K562 (cell line): ENCODE measurements around the gene CDCP1. TPM values are rescaled to one million over a fixed set of nuclear protein-coding genes. Genes with fewer than 3 reads are reported as not detected.

Source experiments
- ARHGAP35 ChIP-seq: fragments of 450-650 bp; IDR thresholded peaks from 2 replicates; pipeline ENCODE4 v1.6.1; 2018; ENCODE audit not compliant: partially characterized antibody
- ELF4 ChIP-seq: fragments of 450-650 bp; formaldehyde crosslinking; IDR thresholded peaks from 2 replicates; pipeline ENCODE4 v1.4.0; 2022; ENCODE audit warnings: missing genetic modification characterization
- FOSL1 ChIP-seq: fragments of 200-800 bp; sonication (Bioruptor generic); conservative IDR thresholded peaks from 2 replicates; pipeline ENCODE4 v1.6.1; 2016; ENCODE audit warnings: missing genetic modification characterization, missing compliant biosample characterization
- FOXK2 ChIP-seq, 2 experiments: fragments of 450-650 bp; IDR thresholded peaks in 1 of 2; conservative IDR thresholded peaks in 1 of 2; 2 replicates each; pipeline ENCODE4 v1.6.1; 2016; ENCODE audit warnings: low read depth in 2 of 2, mild to moderate bottlenecking in 1 of 2
- FUS ChIP-seq: fragments of 200-400 bp; formaldehyde crosslinking; optimal IDR thresholded peaks from 2 replicates; pipeline ENCODE3; 2017; ENCODE audit warnings: low read depth, low read length
- HNRNPK ChIP-seq: fragments of 200-400 bp; formaldehyde crosslinking; IDR thresholded peaks from one replicate; pipeline ENCODE4 v1.6.1; 2018; ENCODE audit warnings: mild to moderate bottlenecking, low read depth, low read length; ENCODE audit not compliant: poor library complexity, severe bottlenecking
- JUNB ChIP-seq: fragments of 450-650 bp; formaldehyde crosslinking; conservative IDR thresholded peaks from 2 replicates; pipeline ENCODE4 v1.4.0; 2020; ENCODE audit warnings: mild to moderate bottlenecking
- MCM2 ChIP-seq: fragments of 450-650 bp; IDR thresholded peaks from 2 replicates; pipeline ENCODE4 v1.6.1; 2017; ENCODE audit warnings: low read depth, mild to moderate bottlenecking
- NCOA4 ChIP-seq: fragments of 450-650 bp; IDR thresholded peaks from 2 replicates; pipeline ENCODE4 v1.6.1; 2018; ENCODE audit warnings: mild to moderate bottlenecking; ENCODE audit not compliant: partially characterized antibody
- NELFE ChIP-seq: IDR thresholded peaks from 2 replicates; pipeline ENCODE4 v1.6.1; 2011; ENCODE audit warnings: mild to moderate bottlenecking; ENCODE audit not compliant: insufficient read depth, insufficient read length
- NFATC3 ChIP-seq: fragments of 450-650 bp; IDR thresholded peaks from 2 replicates; pipeline ENCODE4 v1.6.1; 2017; ENCODE audit warnings: mild to moderate bottlenecking
- SREBF2 ChIP-seq: sonication (generic); formaldehyde crosslinking; IDR thresholded peaks from 2 replicates; pipeline ENCODE4 v1.4.0; 2020; ENCODE audit warnings: mild to moderate bottlenecking, missing genetic modification reagents
- ZKSCAN3 ChIP-seq: fragments of 250-450 bp; sonication (Bioruptor Pico); IDR thresholded peaks from 2 replicates; pipeline ENCODE4 v1.4.0; 2020
- ZNF232 ChIP-seq: sonication (generic); formaldehyde crosslinking; IDR thresholded peaks from 2 replicates; pipeline ENCODE4 v1.8.0; 2022; ENCODE audit warnings: mild to moderate bottlenecking, missing genetic modification reagents
- ZNF830 ChIP-seq: fragments of 250-450 bp; sonication (Bioruptor Pico); IDR thresholded peaks from 2 replicates; pipeline ENCODE4 v1.5.0; 2021; ENCODE audit warnings: mild to moderate bottlenecking
- polyA plus RNA-seq, 8 experiments: library from polyadenylated mRNA; depleted of rRNA in 4 of 8; stranded (reverse) in 5 of 8; unstranded in 3 of 8; fragments of >200 nt; fragmentation: Nextera tagmentation in 2 of 8; fragmentation: Illumina TruSeq in 1 of 8; extraction: Ambion mirVana in 2 of 8; extraction: Trizol in 1 of 8; gene quantifications; 2 replicates each; pipeline versions ENCODE4 v1.2.1 to v1.2.3, GENCODE V29; 2011 to 2014; ENCODE audit warnings: inconsistent platforms in 1 of 8, missing spikeins in 1 of 8
- total RNA-seq, 7 experiments: library from RNA; depleted of rRNA in 6 of 7; stranded (reverse); fragments of >200 nt in 6 of 7; fragmentation: Illumina TruSeq in 2 of 7; extraction: Trizol in 2 of 7; gene quantifications; 2 replicates each; pipeline versions ENCODE4 v1.2.1 to v1.2.3, GENCODE V29; 2011 to 2021; ENCODE audit warnings: low replicate concordance in 1 of 7
- TF ChIP-seq, protein P1 (sequence below), 2 experiments: fragments of 450-650 bp; IDR thresholded peaks; 2 replicates each; pipeline ENCODE4 v1.6.1; 2016; ENCODE audit warnings: mild to moderate bottlenecking in 2 of 2, borderline replicate concordance in 1 of 2, low read depth in 1 of 2, moderate library complexity in 1 of 2
- TF ChIP-seq, protein P2 (sequence below): fragments of 450-650 bp; conservative IDR thresholded peaks from 2 replicates; pipeline ENCODE4 v1.6.1; 2016; ENCODE audit warnings: missing genetic modification characterization, low read depth, mild to moderate bottlenecking, control low read depth, missing compliant biosample characterization
- TF ChIP-seq, protein P3 (sequence below): sonication (generic); formaldehyde crosslinking; IDR thresholded peaks from 2 replicates; pipeline ENCODE4 v1.8.0; 2022; ENCODE audit warnings: mild to moderate bottlenecking, missing genetic modification reagents

The CDCP1 gene
- total and polyA plus RNA-seq, 9 of the 15 experiments (the other 6 are each of a cell fraction or from before 2014, with no cell fraction given) = 3.9 to 16.4 (median 5.2) TPM

DNA sequence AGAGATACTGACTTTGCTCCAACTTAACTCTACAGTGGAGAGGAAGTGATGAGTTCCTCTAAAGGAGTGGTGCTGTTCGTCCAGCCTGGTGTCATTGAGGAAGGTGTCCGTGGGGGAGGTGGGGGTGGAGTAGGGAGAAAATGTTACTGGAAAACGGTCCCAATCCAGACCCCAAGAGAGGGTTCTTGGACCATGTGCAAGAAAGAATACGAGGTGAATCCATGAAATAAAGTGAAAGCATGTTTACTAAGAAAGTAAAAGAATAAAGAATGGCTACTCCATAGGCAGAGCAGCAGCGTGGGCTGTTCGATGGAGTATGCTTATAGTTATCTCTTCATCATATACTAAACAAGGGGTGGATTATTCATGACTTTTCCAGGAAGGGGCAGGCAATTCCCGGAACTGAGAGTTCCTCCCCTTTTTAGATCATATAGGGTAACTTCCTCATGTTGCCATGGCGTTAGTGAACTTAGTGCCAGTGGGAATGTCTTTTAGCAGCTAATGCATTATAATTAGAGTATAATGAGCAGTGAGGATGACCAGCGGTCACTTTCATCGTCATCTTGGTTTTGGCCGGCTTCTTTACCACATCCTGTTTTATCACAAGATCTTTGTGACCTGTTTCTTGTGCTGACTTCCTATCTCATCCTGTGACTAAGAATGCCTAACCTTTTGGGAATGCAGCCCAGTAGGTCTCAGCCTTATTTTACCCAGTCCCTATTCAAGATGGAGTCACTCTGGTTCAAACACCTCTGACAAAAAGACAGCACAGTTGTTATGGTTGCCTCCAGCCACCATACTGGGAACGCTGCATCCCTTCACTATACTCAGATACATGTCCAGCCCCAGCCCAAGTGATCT, 81.4 kb downstream of the CDCP1 start (continued):
- TF ChIP-seq, protein P1, sequence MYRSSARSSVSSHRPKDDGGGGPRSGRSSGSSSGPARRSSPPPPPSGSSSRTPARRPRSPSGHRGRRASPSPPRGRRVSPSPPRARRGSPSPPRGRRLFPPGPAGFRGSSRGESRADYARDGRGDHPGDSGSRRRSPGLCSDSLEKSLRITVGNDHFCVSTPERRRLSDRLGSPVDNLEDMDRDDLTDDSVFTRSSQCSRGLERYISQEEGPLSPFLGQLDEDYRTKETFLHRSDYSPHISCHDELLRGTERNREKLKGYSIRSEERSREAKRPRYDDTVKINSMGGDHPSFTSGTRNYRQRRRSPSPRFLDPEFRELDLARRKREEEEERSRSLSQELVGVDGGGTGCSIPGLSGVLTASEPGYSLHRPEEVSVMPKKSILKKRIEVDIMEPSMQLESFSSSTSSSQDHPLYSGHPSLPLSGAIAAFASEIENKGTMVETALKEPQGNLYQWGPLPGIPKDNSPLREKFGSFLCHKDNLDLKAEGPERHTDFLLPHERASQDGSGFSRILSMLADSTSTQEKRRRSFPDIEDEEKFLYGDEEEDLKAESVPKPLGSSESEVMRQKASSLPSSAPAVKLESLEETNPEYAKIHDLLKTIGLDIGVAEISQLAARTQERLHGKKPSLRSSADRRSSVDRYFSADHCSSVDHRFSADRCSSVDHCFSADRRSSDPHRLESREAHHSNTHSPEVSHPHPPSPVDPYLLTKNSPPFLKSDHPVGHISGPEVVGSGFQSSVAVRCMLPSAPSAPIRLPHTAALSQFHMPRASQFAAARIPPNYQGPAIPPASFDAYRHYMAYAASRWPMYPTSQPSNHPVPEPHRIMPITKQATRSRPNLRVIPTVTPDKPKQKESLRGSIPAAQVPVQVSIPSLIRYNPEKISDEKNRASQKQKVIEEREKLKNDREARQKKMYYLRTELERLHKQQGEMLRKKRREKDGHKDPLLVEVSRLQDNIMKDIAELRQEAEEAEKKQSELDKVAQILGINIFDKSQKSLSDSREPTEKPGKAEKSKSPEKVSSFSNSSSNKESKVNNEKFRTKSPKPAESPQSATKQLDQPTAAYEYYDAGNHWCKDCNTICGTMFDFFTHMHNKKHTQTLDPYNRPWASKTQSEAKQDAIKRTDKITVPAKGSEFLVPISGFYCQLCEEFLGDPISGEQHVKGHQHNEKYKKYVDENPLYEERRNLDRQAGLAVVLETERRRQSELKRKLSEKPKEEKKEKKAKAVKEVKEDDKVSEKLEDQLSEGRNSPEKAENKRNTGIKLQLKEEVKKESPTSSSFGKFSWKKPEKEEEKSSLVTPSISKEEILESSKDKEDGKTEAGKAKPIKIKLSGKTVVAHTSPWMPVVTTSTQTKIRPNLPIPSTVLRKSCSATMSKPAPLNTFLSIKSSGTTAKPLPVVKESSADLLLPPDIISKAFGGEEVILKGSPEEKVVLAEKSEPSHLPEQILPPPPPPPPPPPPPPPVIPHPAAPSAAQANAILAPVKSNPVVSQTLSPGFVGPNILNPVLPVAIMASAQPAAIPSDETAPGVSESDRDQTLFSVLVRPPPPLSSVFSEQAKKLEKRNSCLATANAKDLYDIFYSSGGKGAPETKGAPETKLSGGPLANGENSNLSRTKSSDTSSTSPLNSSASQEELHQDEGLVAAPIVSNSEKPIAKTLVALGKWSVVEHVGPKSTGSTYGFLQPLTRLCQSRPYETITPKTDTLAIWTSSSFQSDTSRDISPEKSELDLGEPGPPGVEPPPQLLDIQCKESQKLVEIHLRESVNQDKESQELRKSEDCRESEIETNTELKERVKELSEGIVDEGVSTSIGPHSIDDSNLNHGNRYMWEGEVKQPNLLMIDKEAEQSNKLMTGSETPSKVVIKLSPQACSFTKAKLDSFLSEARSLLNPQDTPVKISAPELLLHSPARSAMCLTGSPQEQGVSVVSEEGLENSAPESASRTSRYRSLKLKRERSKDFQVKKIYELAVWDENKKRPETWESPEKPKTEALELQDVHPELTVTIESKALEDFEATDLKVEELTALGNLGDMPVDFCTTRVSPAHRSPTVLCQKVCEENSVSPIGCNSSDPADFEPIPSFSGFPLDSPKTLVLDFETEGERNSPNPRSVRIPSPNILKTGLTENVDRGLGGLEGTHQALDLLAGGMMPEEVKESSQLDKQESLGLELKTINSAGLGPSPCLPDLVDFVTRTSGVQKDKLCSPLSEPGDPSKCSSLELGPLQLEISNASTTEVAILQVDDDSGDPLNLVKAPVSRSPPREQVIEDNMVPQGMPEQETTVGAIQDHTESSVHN (IDR thresholded peaks at IDR 0.05; ENCODE audit: borderline replicate concordance in 1 of 2, low read depth in 1 of 2) = peak in 1 of 2 experiments; percentile 84; a peak in 2 of 4 replicates
- TF ChIP-seq SREBF2 (CRISPR knock-in tag) (no peak), NFATC3 (no peak), FOSL1 (tag) (peak; percentile 98), NELFE (no peak), ELF4 (peak; percentile 100), JUNB (CRISPR knock-in tag) (peak; percentile 98), HNRNPK (no peak), NCOA4 (no peak), ZNF830 (CRISPR knock-in tag) (peak; percentile 100), MCM2 (no peak), FOXK2 (conservative IDR thresholded peaks at IDR 0.05 in 1 of 2, IDR thresholded peaks at IDR 0.05 in 1 of 2; ENCODE audit: low read depth in 2 of 2) (peak; percentile 90 to 96), ARHGAP35 (no peak), ZKSCAN3 (peak; percentile 99), FUS (no peak), ZNF232 (CRISPR knock-in tag) (no peak)
- TF ChIP-seq, protein P2, sequence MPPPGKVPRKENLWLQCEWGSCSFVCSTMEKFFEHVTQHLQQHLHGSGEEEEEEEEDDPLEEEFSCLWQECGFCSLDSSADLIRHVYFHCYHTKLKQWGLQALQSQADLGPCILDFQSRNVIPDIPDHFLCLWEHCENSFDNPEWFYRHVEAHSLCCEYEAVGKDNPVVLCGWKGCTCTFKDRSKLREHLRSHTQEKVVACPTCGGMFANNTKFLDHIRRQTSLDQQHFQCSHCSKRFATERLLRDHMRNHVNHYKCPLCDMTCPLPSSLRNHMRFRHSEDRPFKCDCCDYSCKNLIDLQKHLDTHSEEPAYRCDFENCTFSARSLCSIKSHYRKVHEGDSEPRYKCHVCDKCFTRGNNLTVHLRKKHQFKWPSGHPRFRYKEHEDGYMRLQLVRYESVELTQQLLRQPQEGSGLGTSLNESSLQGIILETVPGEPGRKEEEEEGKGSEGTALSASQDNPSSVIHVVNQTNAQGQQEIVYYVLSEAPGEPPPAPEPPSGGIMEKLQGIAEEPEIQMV (tag) = peak; percentile 99
- TF ChIP-seq, protein P3, sequence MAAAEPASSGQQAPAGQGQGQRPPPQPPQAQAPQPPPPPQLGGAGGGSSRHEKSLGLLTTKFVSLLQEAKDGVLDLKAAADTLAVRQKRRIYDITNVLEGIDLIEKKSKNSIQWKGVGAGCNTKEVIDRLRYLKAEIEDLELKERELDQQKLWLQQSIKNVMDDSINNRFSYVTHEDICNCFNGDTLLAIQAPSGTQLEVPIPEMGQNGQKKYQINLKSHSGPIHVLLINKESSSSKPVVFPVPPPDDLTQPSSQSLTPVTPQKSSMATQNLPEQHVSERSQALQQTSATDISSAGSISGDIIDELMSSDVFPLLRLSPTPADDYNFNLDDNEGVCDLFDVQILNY (CRISPR knock-in tag) = no peak
